ENCODE data around the gene GTF3C4. TPM values are rescaled to one million over a fixed set of nuclear protein-coding genes. Genes with fewer than 3 reads are reported as not detected.
A peak's percentile ranks its signal among the peaks of the same experiment; 100 is the strongest.

The GTF3C4 gene
- total and polyA plus RNA-seq, 4 donors: 17.7 to 24.1 (median 21.7) TPM

DNA sequence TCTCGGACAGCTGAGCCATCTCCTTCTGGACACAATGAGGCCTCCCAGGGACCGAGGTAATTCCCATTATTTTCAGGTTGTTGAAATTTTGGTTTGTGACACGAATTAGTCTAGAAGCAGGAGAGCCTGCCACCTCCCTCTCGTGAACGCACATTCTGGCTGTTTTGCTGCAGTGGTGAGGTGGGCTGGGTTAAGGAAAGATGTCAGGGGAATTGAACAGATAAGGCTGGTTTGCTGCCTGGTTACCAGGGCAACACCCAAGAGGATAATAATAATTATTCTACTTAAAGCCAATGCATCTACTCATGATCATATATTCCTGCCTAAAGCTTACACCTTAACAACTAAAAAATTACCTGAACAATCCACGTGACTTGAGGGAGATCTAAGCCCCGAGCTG lies 38.6 kb upstream of the GTF3C4 start:
- Histone ChIP-seq H3K27me3 (ENCODE audit: control insufficient read depth, insufficient read depth, low read length) (no peaks in the 10 kb centered on the region), H3K4me1 (ENCODE audit: control insufficient read depth, insufficient read depth, low read length) (no peaks in the 10 kb centered on the region), H3K27ac (ENCODE audit: low read depth, low read length) (no peak overlapping the region), H3K9me3 (ENCODE audit: control insufficient read depth, insufficient read depth, low read length) (no peaks in the 10 kb centered on the region), H3K36me3 (ENCODE audit: control insufficient read depth, insufficient read depth, low read length) (peaks cover 36% of the 10 kb centered on the region), H3K4me3 (ENCODE audit: low read depth, low read length) (no peak overlapping the region)
- DNase-seq (ENCODE audit: low read depth in 4 of 6, low spot score in 6 of 6): no peak
- 80% methylated on average over 2 of the region's 7 CpGs for WGBS (ENCODE audit: insufficient coverage)

DNA sequence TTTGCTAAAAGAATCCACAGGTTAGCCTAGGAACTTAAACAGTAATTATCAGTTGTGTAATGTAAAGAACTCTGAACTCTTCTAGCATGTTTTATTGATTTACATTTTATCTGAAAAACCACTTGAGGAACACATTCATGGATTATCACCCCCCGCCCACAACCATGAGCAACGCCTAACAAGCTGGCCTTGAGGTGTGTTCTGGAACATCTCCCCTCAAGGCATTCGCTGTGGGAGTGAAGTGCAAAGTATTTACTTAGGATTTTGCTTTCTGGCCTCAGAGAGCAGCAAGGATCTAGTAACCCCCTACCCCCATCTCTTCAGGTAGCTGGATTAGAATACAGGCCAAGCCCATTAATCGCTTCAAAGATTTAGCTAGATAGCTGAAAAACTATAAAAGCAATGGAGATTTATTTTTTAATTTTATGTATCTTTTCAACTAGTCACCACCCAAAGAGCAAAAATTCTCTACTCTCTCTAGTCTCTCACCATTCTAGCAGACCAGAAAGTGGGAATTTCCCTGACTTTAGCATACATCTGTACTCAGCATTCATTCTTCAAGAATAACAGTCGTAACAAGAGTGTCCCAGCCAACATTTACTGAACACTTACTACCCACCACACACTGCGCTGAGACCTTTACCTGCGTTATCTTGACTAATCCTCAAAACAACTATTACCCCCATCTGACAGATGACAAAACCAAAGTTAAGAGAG lies 37.7 kb upstream of the GTF3C4 start:
- 100% methylated on average over 1 of the region's 7 CpGs for WGBS (ENCODE audit: insufficient coverage)
- H3K4me3 ChIP-seq (ENCODE audit: low read depth, low read length): no peak overlapping the region
- H3K9me3 ChIP-seq (ENCODE audit: control insufficient read depth, insufficient read depth, low read length): no peaks in the 10 kb centered on the region
- H3K4me1 ChIP-seq (ENCODE audit: control insufficient read depth, insufficient read depth, low read length): no peaks in the 10 kb centered on the region
- peaks cover 38% of the 10 kb centered on the region for H3K36me3 ChIP-seq (ENCODE audit: control insufficient read depth, insufficient read depth, low read length)
- H3K27me3 ChIP-seq (ENCODE audit: control insufficient read depth, insufficient read depth, low read length): no peaks in the 10 kb centered on the region
- H3K27ac ChIP-seq (ENCODE audit: low read depth, low read length): no peak overlapping the region
- DNase-seq (ENCODE audit: low read depth in 4 of 6, low spot score in 6 of 6): no peak

DNA sequence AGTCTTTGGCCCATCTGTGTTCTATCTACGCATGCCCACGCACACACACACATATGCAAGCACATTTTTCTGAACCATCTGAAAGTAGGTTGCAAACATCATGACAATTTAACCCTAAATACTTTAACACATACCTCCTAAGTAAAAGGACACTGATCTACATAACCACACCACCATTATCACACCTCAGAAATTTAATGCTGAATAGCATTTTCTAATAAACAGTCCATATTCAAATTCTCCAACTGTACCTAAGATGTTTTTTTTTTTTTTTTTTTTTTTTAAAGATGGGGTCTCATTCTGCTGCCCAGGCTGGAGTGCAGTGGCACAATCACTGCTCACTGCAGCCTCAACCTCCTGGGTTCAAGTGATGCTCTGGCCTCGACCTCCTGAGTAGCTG lies 35.9 kb upstream of the GTF3C4 start:
- no peaks in the 10 kb centered on the region for H3K9me3 ChIP-seq (ENCODE audit: control insufficient read depth, insufficient read depth, low read length)
- no peaks in the 10 kb centered on the region for H3K4me1 ChIP-seq (ENCODE audit: control insufficient read depth, insufficient read depth, low read length)
- WGBS (ENCODE audit: insufficient coverage): 90% methylated on average over 3 of the region's 3 CpGs
- H3K27me3 ChIP-seq (ENCODE audit: control insufficient read depth, insufficient read depth, low read length): no peaks in the 10 kb centered on the region
- no peak for DNase-seq (ENCODE audit: low read depth in 4 of 6, low spot score in 6 of 6)
- H3K36me3 ChIP-seq (ENCODE audit: control insufficient read depth, insufficient read depth, low read length): peaks cover 32% of the 10 kb centered on the region
- H3K27ac ChIP-seq (ENCODE audit: low read depth, low read length): no peak overlapping the region
- H3K4me3 ChIP-seq (ENCODE audit: low read depth, low read length): no peak overlapping the region

DNA sequence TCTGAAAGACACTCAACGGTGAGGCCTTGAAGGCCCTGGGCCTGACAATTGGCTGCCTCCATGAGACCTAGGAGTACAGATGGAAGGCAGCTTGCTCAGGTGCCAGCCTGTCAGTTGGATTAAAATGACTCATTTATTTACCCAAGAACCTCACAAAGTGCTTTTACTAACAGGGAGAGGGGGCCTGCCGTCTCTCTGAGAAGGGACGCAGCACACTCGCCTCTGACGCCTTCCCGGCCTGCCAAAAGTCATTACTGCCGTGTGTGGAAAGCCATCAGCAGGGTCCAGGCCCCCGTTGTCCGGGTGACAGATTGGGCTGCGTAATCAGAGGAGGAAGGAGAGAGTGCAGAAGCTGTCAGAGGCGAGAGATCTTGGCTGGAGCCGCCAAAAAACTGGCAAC lies 32.9 kb upstream of the GTF3C4 start:
- Histone ChIP-seq H3K9me3 (ENCODE audit: control insufficient read depth, insufficient read depth, low read length) (no peaks in the 10 kb centered on the region), H3K27ac (ENCODE audit: low read depth, low read length) (no peak overlapping the region), H3K36me3 (ENCODE audit: control insufficient read depth, insufficient read depth, low read length) (peaks cover 23% of the 10 kb centered on the region), H3K4me3 (ENCODE audit: low read depth, low read length) (no peak overlapping the region), H3K4me1 (ENCODE audit: control insufficient read depth, insufficient read depth, low read length) (no peaks in the 10 kb centered on the region), H3K27me3 (ENCODE audit: control insufficient read depth, insufficient read depth, low read length) (no peaks in the 10 kb centered on the region)
- WGBS (ENCODE audit: insufficient coverage): 47% methylated on average over 9 of the region's 12 CpGs
- DNase-seq (ENCODE audit: low read depth in 4 of 6, low spot score in 6 of 6): peak in 2 of 6 donors; percentile 34 to 54

DNA sequence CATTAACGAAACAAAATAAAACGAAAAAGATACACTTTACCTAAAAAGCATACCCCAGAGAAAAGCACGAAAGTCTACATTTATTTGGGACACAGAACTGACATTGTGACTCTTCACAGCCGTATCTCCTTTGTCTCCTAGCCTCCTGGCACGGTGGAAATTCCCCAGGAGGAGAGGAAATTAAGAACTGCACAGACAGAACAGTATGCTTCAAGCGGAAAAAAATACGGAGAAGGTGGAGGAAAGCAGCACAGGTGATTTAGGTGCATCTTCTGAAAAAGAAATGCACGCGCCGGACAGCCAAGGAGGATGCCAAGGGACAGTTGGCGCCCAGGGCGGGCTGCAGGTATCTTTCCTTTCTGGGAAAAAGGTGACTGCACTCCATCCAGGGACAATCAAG lies 32.5 kb upstream of the GTF3C4 start:
- Histone ChIP-seq H3K36me3 (ENCODE audit: control insufficient read depth, insufficient read depth, low read length) (peaks cover 24% of the 10 kb centered on the region), H3K9me3 (ENCODE audit: control insufficient read depth, insufficient read depth, low read length) (no peaks in the 10 kb centered on the region), H3K4me3 (ENCODE audit: low read depth, low read length) (no peak overlapping the region), H3K27me3 (ENCODE audit: control insufficient read depth, insufficient read depth, low read length) (no peaks in the 10 kb centered on the region), H3K4me1 (ENCODE audit: control insufficient read depth, insufficient read depth, low read length) (no peaks in the 10 kb centered on the region), H3K27ac (ENCODE audit: low read depth, low read length) (no peak overlapping the region)
- no peak for DNase-seq (ENCODE audit: low read depth in 4 of 6, low spot score in 6 of 6)
- WGBS (ENCODE audit: insufficient coverage): 94% methylated on average over 11 of the region's 12 CpGs

DNA sequence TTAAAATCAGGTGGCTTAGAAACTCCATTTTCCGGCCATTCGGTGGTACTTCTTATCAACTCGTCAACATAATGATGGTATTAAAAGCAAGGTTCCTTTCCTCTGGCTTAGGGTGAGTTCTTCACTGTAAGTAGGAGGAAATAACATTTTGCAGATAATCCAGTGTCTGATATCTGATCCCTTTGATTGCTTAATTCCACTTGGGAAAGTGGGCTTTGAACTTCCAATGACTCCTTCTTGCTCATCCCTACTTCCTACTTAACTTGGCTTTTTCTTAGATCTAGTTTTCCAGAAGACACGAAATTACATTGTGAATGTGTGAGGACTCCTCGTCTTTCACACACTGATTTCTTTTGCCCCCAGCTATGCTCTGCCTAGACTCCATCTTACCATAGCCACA lies 32.0 kb upstream of the GTF3C4 start:
- peaks cover 26% of the 10 kb centered on the region for H3K36me3 ChIP-seq (ENCODE audit: control insufficient read depth, insufficient read depth, low read length)
- no peak overlapping the region for H3K27ac ChIP-seq (ENCODE audit: low read depth, low read length)
- H3K4me3 ChIP-seq (ENCODE audit: low read depth, low read length): no peak overlapping the region
- H3K4me1 ChIP-seq (ENCODE audit: control insufficient read depth, insufficient read depth, low read length): no peaks in the 10 kb centered on the region
- H3K9me3 ChIP-seq (ENCODE audit: control insufficient read depth, insufficient read depth, low read length): no peaks in the 10 kb centered on the region
- no peak for DNase-seq (ENCODE audit: low read depth in 4 of 6, low spot score in 6 of 6)
- no peaks in the 10 kb centered on the region for H3K27me3 ChIP-seq (ENCODE audit: control insufficient read depth, insufficient read depth, low read length)
- 100% methylated on average over 2 of the region's 5 CpGs for WGBS (ENCODE audit: insufficient coverage)

DNA sequence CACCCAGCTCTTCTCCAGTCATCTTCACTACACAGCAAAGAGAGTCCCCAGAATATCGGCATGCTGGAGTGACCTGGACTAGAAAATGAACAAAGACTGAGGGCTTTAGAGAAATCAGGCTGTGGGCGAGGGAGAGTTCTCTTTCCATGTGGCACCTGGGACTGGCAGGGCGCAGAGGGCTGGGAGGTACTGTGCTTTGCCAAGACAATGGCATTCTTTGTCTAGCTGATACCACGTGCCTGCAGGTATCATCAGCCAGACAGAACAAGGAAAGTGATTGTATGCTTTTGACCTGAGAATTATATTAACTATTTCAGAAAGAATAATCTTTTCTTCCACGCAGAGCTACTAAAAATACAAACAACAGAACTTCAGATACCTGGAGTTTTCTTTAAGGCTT lies 30.9 kb upstream of the GTF3C4 start:
- 87% methylated on average over 3 of the region's 5 CpGs for WGBS (ENCODE audit: insufficient coverage)
- no peak for DNase-seq (ENCODE audit: low read depth in 4 of 6, low spot score in 6 of 6)
- Histone ChIP-seq H3K27me3 (ENCODE audit: control insufficient read depth, insufficient read depth, low read length) (no peaks in the 10 kb centered on the region), H3K4me1 (ENCODE audit: control insufficient read depth, insufficient read depth, low read length) (no peaks in the 10 kb centered on the region), H3K36me3 (ENCODE audit: control insufficient read depth, insufficient read depth, low read length) (peaks cover 26% of the 10 kb centered on the region), H3K9me3 (ENCODE audit: control insufficient read depth, insufficient read depth, low read length) (no peaks in the 10 kb centered on the region), H3K4me3 (ENCODE audit: low read depth, low read length) (no peak overlapping the region), H3K27ac (ENCODE audit: low read depth, low read length) (no peak overlapping the region)

DNA sequence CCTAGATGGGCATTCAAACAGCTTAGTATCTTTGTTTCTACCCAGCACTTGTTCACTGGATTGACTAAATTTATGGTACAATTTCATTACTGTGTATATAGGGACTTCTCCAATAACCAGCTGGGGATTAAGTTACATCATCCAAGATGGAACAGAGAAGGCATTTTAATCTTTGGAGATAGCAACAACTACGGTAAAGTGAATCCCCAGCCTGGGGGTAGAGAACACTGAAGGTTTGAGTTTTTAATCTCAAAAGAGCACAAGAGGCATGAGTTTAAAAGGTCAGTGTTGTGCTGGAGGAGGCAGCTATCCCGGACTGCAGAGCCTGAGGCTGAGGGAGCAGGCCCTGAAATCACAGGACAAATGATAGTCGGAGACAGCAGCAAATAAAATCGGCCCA lies 29.0 kb upstream of the GTF3C4 start:
- H3K36me3 ChIP-seq (ENCODE audit: control insufficient read depth, insufficient read depth, low read length): peaks cover 38% of the 10 kb centered on the region
- H3K4me1 ChIP-seq (ENCODE audit: control insufficient read depth, insufficient read depth, low read length): no peaks in the 10 kb centered on the region
- no peak for DNase-seq (ENCODE audit: low read depth in 4 of 6, low spot score in 6 of 6)
- 84% methylated on average over 4 of the region's 4 CpGs for WGBS (ENCODE audit: insufficient coverage)
- no peak overlapping the region for H3K27ac ChIP-seq (ENCODE audit: low read depth, low read length)
- no peaks in the 10 kb centered on the region for H3K9me3 ChIP-seq (ENCODE audit: control insufficient read depth, insufficient read depth, low read length)
- H3K27me3 ChIP-seq (ENCODE audit: control insufficient read depth, insufficient read depth, low read length): no peaks in the 10 kb centered on the region
- H3K4me3 ChIP-seq (ENCODE audit: low read depth, low read length): no peak overlapping the region

DNA sequence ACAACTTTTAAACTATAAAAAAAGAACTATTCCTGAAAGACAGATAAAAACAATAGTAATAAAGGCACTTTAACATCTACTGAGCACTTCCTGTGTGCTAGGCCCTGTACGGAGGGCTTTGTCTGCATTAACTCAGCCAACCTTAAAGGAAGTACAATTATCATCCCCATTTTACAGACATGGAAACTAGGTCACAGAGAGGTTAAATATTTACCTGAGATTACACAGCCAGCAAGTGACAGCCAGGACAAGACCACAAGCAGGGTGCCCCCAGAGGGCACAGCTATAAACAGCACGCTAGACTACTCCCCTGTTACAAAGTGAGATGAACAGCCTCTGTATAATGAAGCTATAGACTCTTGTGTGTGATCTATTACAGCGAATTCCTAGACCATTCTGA lies 26.0 kb upstream of the GTF3C4 start:
- WGBS (ENCODE audit: insufficient coverage): no CpG with 5 or more reads among the region's 3 CpGs
- DNase-seq (ENCODE audit: low read depth in 4 of 6, low spot score in 6 of 6): no peak
- no peak overlapping the region for H3K4me3 ChIP-seq (ENCODE audit: low read depth, low read length)
- no peak overlapping the region for H3K27ac ChIP-seq (ENCODE audit: low read depth, low read length)
- H3K36me3 ChIP-seq (ENCODE audit: control insufficient read depth, insufficient read depth, low read length): peaks cover 37% of the 10 kb centered on the region
- no peaks in the 10 kb centered on the region for H3K4me1 ChIP-seq (ENCODE audit: control insufficient read depth, insufficient read depth, low read length)
- no peaks in the 10 kb centered on the region for H3K9me3 ChIP-seq (ENCODE audit: control insufficient read depth, insufficient read depth, low read length)
- no peaks in the 10 kb centered on the region for H3K27me3 ChIP-seq (ENCODE audit: control insufficient read depth, insufficient read depth, low read length)

DNA sequence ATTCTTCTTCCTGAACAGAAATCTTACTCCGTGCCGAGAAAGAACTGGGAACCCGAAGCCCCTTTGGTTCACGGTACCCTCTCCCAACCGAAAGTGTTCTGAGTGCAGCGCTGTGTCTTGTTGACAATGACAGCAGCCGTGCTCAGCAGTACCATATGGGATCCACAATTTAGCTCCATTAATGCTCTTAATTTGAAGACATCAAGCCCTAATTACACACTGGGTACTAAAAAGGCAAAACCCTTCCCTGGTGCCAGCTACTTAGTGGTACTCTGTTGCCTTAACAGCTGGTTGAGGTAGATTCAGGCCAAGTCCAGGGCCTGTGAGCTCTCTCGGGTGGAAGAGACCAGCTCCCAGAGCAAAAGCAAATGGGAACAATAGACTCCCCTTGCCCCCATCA lies 25.0 kb upstream of the GTF3C4 start:
- Histone ChIP-seq H3K27me3 (ENCODE audit: control insufficient read depth, insufficient read depth, low read length) (no peaks in the 10 kb centered on the region), H3K4me3 (ENCODE audit: low read depth, low read length) (no peak overlapping the region), H3K9me3 (ENCODE audit: control insufficient read depth, insufficient read depth, low read length) (no peaks in the 10 kb centered on the region), H3K36me3 (ENCODE audit: control insufficient read depth, insufficient read depth, low read length) (peaks cover 38% of the 10 kb centered on the region), H3K27ac (ENCODE audit: low read depth, low read length) (no peak overlapping the region), H3K4me1 (ENCODE audit: control insufficient read depth, insufficient read depth, low read length) (no peaks in the 10 kb centered on the region)
- peak in 2 of 6 donors; percentile 19 to 87 for DNase-seq (ENCODE audit: low read depth in 4 of 6, low spot score in 6 of 6)
- 65% methylated on average over 7 of the region's 8 CpGs for WGBS (ENCODE audit: insufficient coverage)

Measured in spinal cord (tissue), 10 donors.